Midbrain (tissue), 1 donor: ENCODE data around the gene TTN.

Experiments used
- DNase-seq: peaks from one replicate; lab custom pipeline; 2025; lab: John Stamatoyannopoulos, UW

Gene TTN

DNA sequence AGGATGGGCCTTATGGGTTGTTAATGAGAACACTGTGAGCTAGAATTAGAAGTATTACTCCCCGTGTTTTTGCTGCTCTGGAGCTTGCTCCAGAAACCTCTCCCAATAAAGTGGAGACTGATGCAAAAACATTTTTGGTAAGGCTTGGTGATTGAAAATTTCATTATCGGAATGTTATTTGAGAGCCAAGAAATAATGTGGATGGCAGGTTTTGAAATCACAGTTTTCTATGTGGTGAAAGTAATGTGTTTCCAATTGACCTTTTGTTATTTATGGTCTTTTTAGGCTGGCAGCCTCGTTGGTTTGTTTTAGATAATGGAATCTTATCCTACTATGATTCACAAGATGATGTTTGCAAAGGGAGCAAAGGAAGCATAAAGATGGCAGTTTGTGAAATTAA lies 321.9 kb downstream of the TTN start:
- DNase-seq = no peak

DNA sequence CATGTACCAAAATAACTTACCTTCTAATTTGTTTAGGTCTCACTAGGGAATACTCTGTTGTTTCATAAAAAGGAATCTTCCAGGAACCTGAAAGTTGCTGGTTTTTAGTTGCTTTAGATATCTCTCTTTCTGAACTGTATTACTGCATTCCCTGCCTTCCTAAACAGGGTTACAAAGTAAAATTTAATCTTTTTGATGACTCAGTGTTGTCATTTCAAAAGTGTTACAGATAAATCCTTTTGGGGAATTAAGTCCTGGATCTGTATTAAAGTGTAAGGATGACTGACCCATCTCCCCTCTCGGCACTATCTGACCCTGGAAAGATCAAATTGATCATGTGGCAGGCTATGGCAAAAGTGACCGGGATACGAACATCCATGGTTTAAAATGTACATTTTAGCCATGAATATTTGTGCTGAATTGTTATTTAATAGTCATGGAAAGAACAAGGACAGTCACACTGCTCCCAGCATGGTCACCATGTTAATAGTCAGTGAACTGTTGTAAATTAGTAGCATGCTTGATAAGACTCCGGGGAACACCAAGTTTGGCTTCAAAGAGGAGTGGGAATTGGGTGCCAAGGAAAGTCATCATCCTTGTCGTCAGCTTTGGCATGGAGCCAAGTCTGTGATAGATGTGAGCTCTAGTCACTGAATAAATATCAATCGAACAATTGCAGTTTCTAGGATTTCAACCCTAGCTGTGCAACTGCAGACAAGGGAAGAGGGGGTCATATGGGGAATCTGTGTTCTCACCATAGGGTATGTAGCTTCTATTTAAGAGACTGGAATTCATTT lies 322.8 kb downstream of the TTN start:
- peak; percentile 4 for DNase-seq

DNA sequence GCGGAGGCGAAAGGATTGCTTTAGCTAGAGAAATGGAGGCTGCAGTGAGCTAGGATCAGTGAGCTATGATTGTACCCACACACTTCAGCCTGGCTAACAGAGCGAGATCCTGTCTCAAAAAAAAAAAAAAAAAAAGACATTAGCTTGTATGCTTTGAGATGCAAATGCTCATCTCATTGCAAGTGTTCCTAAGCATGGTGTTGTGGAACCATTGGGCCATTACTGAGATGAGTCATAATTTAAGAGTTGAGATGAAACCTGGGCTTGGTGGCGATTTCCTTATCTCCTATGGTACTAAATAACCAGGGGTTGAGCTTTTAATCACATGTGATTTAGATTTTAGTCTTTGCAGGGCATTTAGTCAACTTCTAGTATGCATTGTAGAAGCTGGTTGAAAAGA lies 324.8 kb downstream of the TTN start:
- DNase-seq = no peak

DNA sequence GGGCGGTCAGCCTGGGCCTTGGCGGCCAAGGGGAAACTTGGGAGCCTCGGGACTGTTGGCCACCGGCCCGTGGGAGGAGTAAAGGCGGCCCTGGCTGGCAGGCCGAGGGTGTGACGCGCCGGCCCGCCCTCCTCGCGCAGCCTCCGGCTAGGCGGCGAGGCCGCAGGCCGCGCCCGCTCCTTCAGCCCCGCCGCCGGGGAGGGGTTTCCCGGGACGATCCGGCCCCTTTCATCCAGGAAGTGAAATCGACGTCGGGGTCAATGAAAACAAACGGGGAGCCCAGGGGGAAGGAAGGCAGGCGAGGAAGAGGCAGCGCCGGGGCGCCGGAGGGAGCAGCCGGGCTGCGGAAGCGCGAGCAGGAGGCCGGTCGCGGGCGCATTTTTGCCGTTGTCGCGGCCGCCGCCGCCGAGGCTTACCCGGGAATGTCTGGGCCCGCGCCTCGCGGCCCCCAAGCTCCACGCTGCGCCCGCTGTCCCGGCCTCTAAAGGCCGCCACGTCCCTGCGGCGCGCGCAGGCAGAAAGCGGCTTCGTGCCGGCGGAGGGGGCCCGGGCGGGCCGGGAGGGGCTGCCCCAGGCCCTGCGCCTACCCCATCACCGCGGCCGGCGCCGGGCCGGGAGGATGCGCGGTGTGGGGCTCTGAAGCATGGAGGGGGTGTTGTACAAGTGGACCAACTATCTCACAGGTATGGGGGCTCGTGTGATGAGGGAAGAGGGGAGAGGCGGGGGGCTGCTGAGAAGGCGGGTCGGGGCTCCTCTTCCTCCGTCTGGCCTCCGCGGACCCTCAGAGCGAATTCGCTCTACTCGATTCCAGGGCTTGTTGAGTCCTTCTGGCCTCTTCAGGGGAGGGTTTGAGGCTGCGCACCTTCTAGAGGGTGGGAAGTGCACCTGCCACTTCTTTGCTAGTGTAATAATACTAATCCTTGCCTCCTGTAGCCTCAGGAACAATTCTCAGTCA lies 326.7 kb downstream of the TTN start, which contains the start of gene PLEKHA3:
PLEKHA3 (plus strand) TSS at position 231 of the 955 bp plus-strand sequence; CDS start at position 644, 413 bp downstream.
- DNase-seq = peak; percentile 95

DNA sequence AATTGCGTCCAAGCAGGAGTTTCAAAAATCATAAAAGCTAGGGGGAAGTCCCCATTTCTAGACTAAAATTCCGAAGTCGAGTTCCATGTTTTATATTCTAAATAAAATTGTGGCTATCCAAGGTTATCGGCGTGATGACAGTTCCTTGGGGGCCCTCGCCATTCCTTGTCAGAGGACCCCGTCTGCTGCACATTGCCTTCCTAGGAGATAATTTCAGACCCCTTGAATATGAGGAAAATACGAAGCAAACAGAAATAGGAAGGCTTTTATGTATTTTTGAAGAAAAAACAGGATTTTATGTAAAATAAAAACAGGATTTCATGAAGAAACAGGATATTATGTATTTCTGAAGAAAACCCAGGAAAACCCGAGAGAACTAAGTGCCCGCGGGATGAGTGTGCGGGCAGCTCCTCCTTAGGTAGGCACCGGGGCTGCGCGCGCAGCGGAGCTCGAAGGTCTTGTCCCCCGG lies 327.4 kb downstream of the TTN start:
- peak; percentile 41 for DNase-seq

DNA sequence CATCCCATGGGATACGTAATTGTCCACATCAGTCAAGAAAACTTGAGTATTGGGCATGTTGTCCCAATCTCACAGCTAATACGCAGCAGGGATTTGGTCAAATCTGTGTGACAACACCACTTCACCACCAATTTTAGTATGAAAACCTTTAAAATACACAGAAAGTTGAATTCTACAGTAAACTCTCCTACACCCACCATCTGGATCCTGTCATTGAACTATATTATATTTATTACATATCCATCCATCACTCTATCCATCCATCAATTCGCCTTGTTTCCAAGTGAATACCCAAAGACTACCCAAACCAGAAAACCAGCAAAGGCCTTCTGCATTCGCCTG lies 328.0 kb downstream of the TTN start:
- no peak for DNase-seq

DNA sequence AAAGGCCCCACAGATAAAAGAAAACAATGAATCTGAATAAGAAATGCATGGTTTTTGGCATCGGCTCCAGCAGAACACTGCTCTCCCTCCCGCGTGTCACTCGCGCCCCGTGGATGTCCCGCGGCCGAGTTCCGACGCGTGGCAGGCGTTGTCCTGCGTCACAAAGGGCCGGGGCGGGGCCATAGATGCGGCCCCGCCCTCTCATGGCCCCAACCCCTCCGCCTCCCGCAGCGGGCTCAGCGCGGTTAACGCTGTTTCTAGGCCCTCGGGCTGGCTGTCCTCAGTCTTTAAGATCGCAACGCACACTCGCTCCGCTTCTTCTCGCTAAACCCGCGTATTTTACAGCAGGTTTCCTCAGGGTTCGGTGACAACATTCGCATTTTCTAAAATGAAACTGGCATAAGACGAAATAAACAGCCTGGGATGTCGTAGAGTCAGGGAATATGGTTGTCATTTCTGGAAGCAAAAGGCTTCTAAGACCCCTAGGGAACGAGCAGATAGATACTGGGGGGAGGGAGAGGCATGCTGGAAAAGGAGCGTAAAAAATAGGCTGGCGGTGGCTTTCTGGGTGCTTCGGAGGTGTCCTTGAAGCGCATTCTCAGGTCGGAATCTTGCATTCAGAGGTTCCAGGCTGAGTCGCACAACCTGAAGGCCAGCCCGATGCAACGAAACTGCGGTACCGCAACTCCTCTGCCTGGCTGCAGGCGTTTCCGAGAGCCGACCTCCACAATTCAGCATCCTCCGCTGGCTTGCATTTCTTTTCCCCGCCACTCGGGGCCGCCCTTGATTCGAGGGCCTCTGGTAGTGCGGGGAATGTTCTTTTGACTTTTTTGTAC lies 328.6 kb downstream of the TTN start, which contains the start of gene FKBP7:
FKBP7 (minus strand) TSS at position 162 of the 836 bp plus-strand sequence; CDS start at position 61, 101 bp downstream.
- peak; percentile 94 for DNase-seq

DNA sequence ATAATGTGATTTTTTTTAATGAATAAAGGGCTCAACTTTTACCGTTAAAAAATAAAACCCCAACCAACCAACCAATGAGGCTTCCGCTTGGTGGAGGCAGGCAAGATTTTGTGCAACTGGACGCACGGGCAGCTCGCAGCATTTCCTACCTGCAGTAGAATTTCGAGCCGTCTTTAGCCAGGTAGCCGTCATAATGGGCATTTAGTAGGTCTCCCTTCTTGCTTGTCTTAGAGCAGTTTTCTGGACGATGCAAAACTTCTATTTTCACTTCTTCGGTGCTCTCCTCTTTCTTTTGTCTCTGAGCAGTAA lies 329.1 kb downstream of the TTN start:
- no peak for DNase-seq

DNA sequence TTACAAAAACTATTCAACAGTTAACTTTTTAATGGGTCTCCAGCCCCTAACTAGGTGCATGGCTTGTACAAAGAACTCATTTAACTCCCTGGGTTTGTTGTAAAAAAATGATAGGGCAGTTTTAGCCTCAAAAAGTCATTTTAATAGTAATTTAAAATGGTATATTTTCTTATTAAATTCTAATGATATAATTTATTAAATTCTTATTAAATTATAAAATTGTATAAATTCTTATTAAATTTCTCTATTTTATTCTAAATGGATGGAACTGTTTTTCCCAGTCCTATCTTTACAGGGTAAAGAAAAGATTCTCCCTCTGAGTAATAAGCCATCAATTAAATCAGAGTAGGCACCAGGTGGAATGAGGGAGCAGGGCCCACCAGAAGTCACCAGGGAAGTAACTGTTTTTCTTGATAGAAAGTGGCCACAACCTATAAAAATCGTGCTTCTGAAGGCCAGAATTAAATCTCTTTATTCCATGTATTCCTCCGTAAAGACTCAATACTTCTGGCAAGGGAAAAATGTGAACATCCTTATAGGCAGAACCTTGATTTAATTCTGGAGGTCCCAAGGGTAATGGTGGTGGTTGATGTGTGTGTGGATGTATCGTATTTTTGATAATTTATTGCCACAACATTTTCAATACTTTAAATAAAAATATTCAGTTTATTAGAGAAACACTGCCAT lies 329.6 kb downstream of the TTN start:
- no peak for DNase-seq

DNA sequence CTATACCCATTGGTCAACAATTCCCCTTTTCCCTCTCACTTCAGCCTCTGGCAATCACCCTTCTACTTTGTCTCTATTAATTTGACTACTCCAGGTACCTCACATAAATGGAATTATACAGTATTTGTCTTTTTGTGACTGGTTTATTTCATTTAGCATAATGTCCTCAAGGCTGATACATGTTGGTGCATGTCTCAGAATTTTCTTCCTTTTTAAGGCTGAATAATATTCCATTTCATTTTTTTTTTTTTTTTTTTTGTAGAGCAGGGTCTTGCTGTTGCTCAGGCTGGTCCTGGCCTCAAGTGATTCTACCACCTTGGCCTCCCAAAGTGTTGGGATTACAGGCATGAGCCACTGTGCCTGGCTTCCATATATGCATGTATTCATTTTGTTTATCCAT lies 330.7 kb downstream of the TTN start:
- no peak for DNase-seq
